ENCODE data around the gene PRKAG1.

- TF ChIP-seq CTCF (IDR thresholded peaks at IDR 0.05; ENCODE audit: insufficient read depth, low read depth, low read length) (no peak), EZH2 (IDR thresholded peaks at IDR 0.05; ENCODE audit: insufficient read depth, low read length) (no peak)
Measured at GRCh38 chr12:48993787-48994186, 24.8 kb downstream of the PRKAG1 start.

Data from astrocyte (in vitro differentiated cells and primary cell).